Measurements from ENCODE around the gene HEPACAM. TPM values are rescaled to one million over a fixed set of nuclear protein-coding genes. Genes with fewer than 3 reads are reported as not detected.

HEPACAM gene
- total RNA-seq, 1 donor from 2014 or later = not detected

- Mint-ChIP-seq H3K4me1 (no peaks in the 10 kb centered on the region), H3K27me3 (ENCODE audit: low read depth) (peaks cover 100% of the 10 kb centered on the region), H3K4me3 (no peak overlapping the region), H3K36me3 (ENCODE audit: low read depth) (no peaks in the 10 kb centered on the region), H3K9me3 (no peaks in the 10 kb centered on the region), H3K27ac (ENCODE audit: unreplicated experiment) (no peak overlapping the region)
- no peak for TF ChIP-seq CTCF (conservative IDR thresholded peaks at IDR 0.05)
- DNase-seq (ENCODE audit: low read depth, low spot score) = no peak
Observed at GRCh38 chr11:124869331-124869730, 66.5 kb downstream of the HEPACAM start.

Other genes with a start within 250 kb of the HEPACAM start
- gene NRGN, start 196.1 kb downstream of the HEPACAM start, total RNA-seq = 30.3 and 30.7 TPM in 2 replicates
- not detected in 2 replicates for gene VSIG2, start 183.8 kb downstream of the HEPACAM start, total RNA-seq
- 0.96 and 1.1 TPM in 2 replicates for gene ESAM, start 173.8 kb downstream of the HEPACAM start, total RNA-seq
- 28.7 and 29.0 TPM in 2 replicates for gene MSANTD2, start 135.6 kb downstream of the HEPACAM start, total RNA-seq
- gene ROBO3, start 70.6 kb downstream of the HEPACAM start, total RNA-seq = 17.8 and 19.7 TPM in 2 replicates
- 0.05 and 0.07 TPM in 2 replicates for gene ROBO4, start 38.2 kb downstream of the HEPACAM start, total RNA-seq
- gene HEPN1, start 16.8 kb downstream of the HEPACAM start, total RNA-seq = not detected in 2 replicates
- gene CCDC15, start 18.2 kb upstream of the HEPACAM start, total RNA-seq = 6.1 and 7.1 TPM in 2 replicates
- gene SLC37A2, start 127.3 kb upstream of the HEPACAM start, total RNA-seq = 0.98 and 1.2 TPM in 2 replicates
- gene TMEM218, start 175.6 kb upstream of the HEPACAM start, total RNA-seq = 30.4 and 34.6 TPM in 2 replicates
- 21.5 and 23.5 TPM in 2 replicates for gene PKNOX2, start 228.7 kb upstream of the HEPACAM start, total RNA-seq